ENCODE measurements around the gene PLOD3. TPM values are rescaled to one million over a fixed set of nuclear protein-coding genes. Genes with fewer than 3 reads are reported as not detected.

Gene PLOD3
- polyA plus RNA-seq, 1 donor (not counting 4 experiments of a cell fraction or from before 2014, with no cell fraction given): 31.6 TPM

DNA sequence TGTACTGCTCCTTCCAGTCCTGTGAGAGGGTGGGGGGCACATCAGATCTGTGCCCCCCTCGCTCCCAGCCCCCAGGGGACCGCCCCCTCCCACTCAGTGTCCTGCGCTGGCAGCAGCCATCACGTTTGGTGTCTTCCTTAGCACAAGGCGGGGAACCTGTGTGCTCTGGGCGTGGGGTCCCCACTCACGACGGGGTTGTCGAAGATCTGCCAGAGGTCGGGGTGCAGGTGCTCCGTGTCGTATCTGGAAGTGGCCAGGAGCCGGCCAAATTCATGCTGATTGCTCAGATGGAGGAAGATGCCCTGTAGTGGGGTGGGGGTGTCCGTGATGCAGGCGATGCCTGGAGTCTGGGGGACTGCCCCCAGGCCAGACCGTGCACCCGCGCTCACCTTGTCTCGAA is 7.2 kb downstream of the PLOD3 start:
- Histone ChIP-seq H3K27me3 (ENCODE audit: control insufficient read depth, extremely low read depth, insufficient read depth, low read length) (no peaks in the 10 kb centered on the region), H3K9me3 (ENCODE audit: control insufficient read depth, low read depth, low read length) (no peaks in the 10 kb centered on the region), H3K9me1 (ENCODE audit: control insufficient read depth, extremely low read depth, insufficient read depth, low read length) (no peaks in the 10 kb centered on the region), H3K4me3 (ENCODE audit: control insufficient read depth in 2 of 3, extremely low read depth in 1 of 3, insufficient read depth in 2 of 3, low read depth in 1 of 3, low read length in 3 of 3) (no peak overlapping the region), H2AFZ (ENCODE audit: control insufficient read depth, low read length) (no peak overlapping the region), H3K4me1 (ENCODE audit: control insufficient read depth, extremely low read depth, insufficient read depth, low read length) (no peaks in the 10 kb centered on the region), H3K4me2 (ENCODE audit: control insufficient read depth, extremely low read depth, insufficient read depth, low read depth, low read length) (no peak overlapping the region), H3K9ac (ENCODE audit: control insufficient read depth, extremely low read depth, insufficient read depth, low read length) (no peak overlapping the region), H3K79me2 (ENCODE audit: control insufficient read depth, insufficient read depth, low read length) (peaks cover 2% of the 10 kb centered on the region), H4K20me1 (ENCODE audit: control insufficient read depth, extremely low read depth, insufficient read depth, low read length) (no peaks in the 10 kb centered on the region), H3K27ac (ENCODE audit: control insufficient read depth, insufficient read depth, low read length) (no peak overlapping the region), H3K36me3 (ENCODE audit: control insufficient read depth in 2 of 2, extremely low read depth in 1 of 2, insufficient read depth in 2 of 2, low read length in 2 of 2) (peaks cover 14 to 40% of the 10 kb centered on the region in 2 experiments)
- TF ChIP-seq, protein P1, sequence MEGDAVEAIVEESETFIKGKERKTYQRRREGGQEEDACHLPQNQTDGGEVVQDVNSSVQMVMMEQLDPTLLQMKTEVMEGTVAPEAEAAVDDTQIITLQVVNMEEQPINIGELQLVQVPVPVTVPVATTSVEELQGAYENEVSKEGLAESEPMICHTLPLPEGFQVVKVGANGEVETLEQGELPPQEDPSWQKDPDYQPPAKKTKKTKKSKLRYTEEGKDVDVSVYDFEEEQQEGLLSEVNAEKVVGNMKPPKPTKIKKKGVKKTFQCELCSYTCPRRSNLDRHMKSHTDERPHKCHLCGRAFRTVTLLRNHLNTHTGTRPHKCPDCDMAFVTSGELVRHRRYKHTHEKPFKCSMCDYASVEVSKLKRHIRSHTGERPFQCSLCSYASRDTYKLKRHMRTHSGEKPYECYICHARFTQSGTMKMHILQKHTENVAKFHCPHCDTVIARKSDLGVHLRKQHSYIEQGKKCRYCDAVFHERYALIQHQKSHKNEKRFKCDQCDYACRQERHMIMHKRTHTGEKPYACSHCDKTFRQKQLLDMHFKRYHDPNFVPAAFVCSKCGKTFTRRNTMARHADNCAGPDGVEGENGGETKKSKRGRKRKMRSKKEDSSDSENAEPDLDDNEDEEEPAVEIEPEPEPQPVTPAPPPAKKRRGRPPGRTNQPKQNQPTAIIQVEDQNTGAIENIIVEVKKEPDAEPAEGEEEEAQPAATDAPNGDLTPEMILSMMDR (optimal IDR thresholded peaks at IDR 0.05 in 1 of 3, IDR thresholded peaks at IDR 0.05 in 1 of 3, conservative IDR thresholded peaks at IDR 0.05 in 1 of 3; ENCODE audit: extremely low read depth in 1 of 3, insufficient read depth in 2 of 3, low read length in 3 of 3): no peak
- no peak for TF ChIP-seq EZH2 (IDR thresholded peaks at IDR 0.05; ENCODE audit: low read length)
- FAIRE-seq (no peak), DNase-seq (ENCODE audit: low read depth, low spot score) (no peak)
- dilution Hi-C loops (cut with MboI; ENCODE audit: extremely low pct_ligation_motif_present, low sequenced_read_pairs): no loop called here

DNA sequence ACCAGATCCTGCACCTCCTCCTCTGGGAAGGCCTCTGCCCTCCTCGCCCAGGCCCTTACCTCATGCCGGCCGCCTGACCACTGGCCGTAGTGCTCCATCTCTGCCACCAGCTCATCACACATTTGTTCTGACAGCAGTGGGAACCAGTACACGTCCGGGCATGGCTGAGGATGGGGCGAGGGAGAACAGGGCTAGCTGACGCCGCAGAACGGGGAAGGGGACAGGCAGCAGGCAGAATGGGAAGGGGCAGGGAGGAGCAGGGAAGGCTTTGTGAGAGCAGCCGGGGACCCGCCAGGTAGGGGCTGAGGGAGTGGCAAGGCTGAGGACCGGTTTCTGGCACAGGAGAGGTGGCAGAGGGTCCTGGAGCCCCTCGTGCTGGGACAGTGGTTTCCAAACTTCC is 8.6 kb downstream of the PLOD3 start:
- TF ChIP-seq, protein P1 (optimal IDR thresholded peaks at IDR 0.05 in 1 of 3, IDR thresholded peaks at IDR 0.05 in 1 of 3, conservative IDR thresholded peaks at IDR 0.05 in 1 of 3; ENCODE audit: extremely low read depth in 1 of 3, insufficient read depth in 2 of 3, low read length in 3 of 3): no peak
- no peak overlapping the region for H3K27ac ChIP-seq (ENCODE audit: control insufficient read depth, insufficient read depth, low read length)
- no peak for DNase-seq (ENCODE audit: low read depth, low spot score)
- no peaks in the 10 kb centered on the region for H3K9me3 ChIP-seq (ENCODE audit: control insufficient read depth, low read depth, low read length)
- H2AFZ ChIP-seq (ENCODE audit: control insufficient read depth, low read length): no peak overlapping the region
- no peak overlapping the region for H3K4me2 ChIP-seq (ENCODE audit: control insufficient read depth, extremely low read depth, insufficient read depth, low read depth, low read length)
- H3K4me1 ChIP-seq (ENCODE audit: control insufficient read depth, extremely low read depth, insufficient read depth, low read length): no peaks in the 10 kb centered on the region
- dilution Hi-C loops (cut with MboI; ENCODE audit: extremely low pct_ligation_motif_present, low sequenced_read_pairs): no loop called here
- FAIRE-seq: no peak
- H3K9ac ChIP-seq (ENCODE audit: control insufficient read depth, extremely low read depth, insufficient read depth, low read length): no peak overlapping the region
- no peaks in the 10 kb centered on the region for H3K79me2 ChIP-seq (ENCODE audit: control insufficient read depth, insufficient read depth, low read length)
- no peaks in the 10 kb centered on the region for H3K27me3 ChIP-seq (ENCODE audit: control insufficient read depth, extremely low read depth, insufficient read depth, low read length)
- H4K20me1 ChIP-seq (ENCODE audit: control insufficient read depth, extremely low read depth, insufficient read depth, low read length): no peaks in the 10 kb centered on the region
- H3K4me3 ChIP-seq (ENCODE audit: control insufficient read depth in 2 of 3, extremely low read depth in 1 of 3, insufficient read depth in 2 of 3, low read depth in 1 of 3, low read length in 3 of 3): no peak overlapping the region
- H3K36me3 ChIP-seq (ENCODE audit: control insufficient read depth in 2 of 2, extremely low read depth in 1 of 2, insufficient read depth in 2 of 2, low read length in 2 of 2): peaks cover 11 to 34% of the 10 kb centered on the region in 2 experiments
- no peaks in the 10 kb centered on the region for H3K9me1 ChIP-seq (ENCODE audit: control insufficient read depth, extremely low read depth, insufficient read depth, low read length)

All from keratinocyte (primary cell).